HG02981 (cell line): ENCODE results near the gene MOXD1.

ENCODE experiments used
- ATAC-seq: cut with Tn5 transposase; IDR thresholded peaks from one replicate; pipeline ENCODE4 v1.9.1; 2021; ENCODE audit warnings: mild to moderate bottlenecking, moderate library complexity; ENCODE audit not compliant: unreplicated experiment

MOXD1 gene

DNA sequence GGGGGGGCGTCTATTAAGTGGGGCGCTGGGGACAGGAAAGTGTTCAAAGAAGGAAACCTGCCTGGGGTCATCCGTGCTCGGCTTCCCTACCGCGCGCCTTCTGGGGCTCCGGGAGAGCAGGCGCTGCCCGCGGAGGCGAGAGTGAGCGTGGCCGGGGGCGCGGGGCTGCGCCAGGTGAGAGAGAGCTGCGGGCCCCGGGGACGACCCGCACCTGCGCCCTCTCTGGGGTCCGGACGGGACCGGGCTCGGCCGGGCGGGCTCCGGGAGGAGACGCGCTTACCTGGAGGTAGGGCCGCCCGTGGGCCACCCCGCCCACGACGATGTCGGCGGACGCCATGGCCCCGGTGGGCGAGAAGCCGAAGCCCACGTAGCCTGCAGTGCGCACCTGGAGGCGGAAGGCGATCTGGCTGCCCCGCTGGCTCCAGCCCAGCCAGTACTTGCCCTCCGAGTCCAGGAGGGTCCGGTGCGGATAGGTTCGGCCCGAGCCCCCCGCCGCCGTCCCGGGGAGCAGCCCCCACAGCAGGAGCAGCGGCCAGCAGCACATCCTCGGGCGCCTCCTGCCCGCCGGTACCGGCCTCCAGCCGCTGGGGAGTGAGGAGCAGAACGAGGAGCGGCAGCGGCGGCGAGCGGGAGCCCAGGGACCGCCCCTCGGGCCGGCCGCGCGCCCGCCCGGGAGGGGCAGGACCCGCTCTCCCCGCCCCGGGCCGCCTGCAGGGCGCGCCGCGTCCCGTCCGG, at the start of gene MOXD1:
Gene MOXD1 (minus strand): TSS at position 593 of the 735 bp plus-strand sequence. CDS start 49 bp downstream, at position 544.
- peak; percentile 50 for ATAC-seq

DNA sequence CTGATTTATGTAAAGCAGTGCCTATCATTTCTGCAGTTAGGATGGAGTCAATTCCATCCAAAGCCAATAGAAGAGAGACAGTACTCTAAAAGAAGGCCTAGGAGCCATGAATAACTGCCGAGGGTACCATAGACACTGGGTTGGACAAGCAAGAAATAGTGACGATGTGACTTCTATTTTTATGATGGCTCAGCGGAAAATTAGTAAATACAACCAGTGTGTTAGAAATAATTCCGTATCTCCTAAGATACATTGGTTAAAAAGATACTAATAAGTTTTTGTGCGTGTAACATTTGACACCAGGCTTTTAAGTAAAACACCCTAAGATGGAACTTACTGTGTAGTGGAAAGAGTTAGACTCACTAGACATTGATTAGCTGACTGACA, 45.6 kb upstream of the MOXD1 start:
- no peak for ATAC-seq

DNA sequence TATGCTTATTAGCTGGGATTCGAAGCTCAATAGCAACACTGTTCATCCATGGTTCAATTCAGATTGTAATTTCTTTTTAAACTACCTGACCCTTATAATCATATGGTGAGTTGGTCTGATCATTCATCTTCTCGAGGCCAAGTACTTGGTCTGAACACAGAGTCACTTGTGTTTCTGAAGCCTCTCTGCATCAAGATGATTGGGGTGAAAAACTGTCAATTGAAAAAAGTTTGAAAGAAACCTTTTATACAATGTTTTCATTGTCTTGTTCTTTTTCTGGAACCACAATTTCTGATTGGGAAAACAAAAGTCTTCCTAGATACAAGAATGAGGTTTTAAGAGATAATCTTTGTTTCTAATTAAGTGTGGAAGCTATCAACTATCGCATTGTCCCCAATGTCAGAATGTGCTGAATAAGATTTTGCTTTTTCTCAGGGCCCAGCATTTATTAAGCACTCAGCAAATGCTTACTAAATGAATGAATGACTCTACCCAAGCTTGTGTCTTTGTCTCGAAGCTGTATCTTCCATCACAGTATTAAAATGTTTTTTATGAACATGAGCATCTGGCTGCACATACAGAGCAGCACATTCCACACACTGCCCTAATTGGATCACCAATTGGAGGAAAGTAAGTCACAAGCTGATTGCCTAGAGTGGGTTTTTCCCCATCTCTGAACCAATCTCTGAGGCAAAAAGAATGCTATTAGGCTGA, 45.0 kb upstream of the MOXD1 start:
- no peak for ATAC-seq

GRCh38 chr6:132445201-132445951, 44.1 kb upstream of the MOXD1 start:
- no peak for ATAC-seq

GRCh38 chr6:132443206-132443605, 41.9 kb upstream of the MOXD1 start:
- no peak for ATAC-seq

DNA sequence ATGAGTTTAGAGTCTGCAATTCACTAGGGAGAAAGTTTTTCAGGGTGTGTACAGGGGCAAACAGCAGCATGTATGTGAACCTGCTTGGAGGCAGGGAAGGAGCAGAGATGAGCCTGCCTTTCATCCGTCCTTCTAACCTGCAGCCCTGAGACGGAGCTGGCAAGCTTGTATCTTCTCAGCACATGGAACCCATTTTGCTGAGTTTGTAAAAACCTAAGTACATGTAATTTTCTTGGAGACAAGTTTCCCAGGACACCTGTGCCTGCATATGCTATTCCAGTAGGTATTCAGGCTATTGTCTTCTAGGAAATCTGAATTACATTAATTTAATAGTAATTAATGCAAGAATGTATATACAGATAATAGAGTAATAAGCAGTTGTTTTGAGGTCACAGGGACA, 28.8 kb upstream of the MOXD1 start:
- ATAC-seq = no peak

DNA sequence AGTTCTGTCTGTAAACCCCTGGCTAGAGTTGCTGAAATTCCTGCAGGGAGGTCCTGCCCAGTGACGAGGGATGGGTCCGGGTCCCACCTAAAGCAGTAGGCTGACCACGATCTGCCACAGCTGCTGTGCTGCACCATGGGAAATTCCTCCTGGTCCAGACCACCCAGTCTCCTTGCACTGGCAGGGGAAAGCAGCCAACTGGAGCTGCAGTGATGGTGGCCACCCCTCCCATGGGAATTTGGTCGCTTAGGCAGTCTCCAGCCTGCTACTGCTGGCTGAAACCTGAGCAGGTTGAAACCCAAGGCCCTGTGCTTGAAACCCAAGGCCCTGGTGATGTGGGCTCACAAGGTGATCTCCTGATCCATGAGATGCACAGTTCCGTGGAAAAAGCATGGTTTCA, 23.9 kb upstream of the MOXD1 start:
- ATAC-seq = no peak

DNA sequence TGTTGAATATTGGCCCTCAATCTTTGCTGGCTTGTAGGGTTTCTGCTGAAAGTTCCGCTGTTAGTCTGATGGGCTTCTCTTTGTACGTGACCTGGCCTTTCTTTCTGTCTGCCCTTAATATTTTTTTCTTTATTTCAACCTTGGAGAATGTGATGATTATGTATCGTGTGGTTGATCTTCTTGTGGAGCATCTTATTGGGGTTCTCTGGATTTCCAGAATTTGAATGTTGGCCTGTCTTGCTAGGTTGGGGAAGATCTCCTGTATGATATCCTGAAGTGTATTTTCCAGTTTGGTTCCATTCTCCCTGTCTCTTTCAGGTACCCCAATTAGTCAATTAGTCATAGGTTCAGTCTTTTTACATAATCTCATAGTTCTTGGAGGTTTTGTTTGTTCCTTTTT, 22.6 kb upstream of the MOXD1 start:
- no peak for ATAC-seq

DNA sequence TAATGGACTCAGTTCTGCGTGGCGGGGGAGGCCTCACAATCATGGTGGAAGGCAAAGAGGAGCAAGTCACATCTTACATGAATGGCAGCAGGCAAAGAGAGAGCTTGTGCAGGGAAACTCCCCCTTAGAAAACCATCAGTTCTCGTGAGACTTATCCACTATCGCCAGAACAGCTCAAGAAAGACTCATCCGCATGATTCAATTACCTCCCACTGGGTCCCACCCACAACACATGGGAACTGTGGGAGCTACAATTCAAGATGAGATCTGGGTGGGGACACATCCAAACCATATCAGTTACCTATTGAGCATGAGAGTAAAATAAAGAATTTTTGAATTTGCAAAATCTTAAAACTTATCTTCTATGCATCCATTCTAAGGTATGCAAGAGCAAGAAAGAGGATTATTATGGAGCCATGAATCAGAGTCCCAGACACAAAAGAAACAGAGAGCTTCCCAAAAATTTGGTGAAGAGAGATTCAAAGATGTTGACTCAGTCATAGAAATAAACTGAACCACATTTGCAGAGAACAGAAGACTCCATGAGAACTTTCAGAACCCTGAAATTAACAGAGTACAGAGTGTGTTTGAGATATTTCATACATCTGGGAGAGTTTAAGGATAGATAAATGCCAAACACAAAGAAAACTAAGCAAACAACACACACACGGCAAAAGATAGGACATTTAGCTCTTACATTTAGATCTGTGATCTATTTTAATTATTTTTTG, 17.1 kb upstream of the MOXD1 start:
- ATAC-seq = no peak

DNA sequence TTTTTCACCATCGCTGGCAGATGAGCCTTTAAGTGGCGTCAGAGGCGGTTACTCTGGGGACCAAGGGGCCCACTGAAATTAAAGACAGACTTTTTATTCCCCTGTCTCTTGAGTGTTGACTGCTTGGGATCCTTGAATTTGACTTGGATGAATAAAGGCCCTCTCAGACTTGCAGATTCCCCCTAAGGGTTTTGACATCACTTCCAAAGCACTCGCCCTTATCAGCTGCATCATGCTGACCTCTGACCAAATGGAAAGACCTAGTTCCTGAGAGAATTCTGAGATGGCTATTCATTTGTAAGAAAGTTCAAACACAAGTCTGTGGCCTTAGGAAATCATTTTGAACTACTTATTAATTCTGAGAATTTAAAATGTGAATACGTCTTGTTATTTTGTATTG, 13.5 kb upstream of the MOXD1 start:
- no peak for ATAC-seq

DNA sequence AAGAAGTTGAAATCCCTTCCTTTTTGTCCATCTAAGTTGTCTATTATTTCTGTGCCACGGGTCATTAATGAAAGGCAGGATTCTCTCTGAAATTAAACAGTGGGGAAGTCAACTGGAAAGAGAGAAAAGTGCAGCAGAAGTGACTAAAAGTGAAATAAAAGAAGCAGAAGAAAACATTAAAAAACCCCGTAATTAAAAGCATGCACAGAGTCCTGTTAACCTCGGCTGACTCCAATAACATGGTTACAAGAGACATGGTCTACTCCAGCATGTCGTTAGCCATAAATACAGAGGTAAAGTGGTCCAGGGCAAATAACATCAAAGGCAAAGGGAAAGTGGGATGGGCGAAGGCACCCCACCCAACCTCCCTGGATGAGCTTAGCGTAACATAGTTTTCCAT, 13.0 kb upstream of the MOXD1 start:
- no peak for ATAC-seq

DNA sequence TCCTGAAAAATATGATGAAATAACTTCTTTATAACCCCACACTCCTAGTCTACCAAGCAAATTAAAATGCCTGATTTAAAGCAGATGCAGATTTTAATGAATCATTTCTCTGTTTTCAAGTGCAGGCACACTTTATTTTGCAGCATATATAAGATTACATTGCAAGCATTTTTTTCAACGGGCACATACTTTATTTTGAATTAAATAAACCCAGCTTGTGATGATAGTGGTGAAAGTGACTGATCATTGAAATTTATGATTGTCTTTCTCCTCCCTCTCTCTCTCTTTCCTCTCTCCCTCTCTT, 12.2 kb upstream of the MOXD1 start:
- no peak for ATAC-seq

DNA sequence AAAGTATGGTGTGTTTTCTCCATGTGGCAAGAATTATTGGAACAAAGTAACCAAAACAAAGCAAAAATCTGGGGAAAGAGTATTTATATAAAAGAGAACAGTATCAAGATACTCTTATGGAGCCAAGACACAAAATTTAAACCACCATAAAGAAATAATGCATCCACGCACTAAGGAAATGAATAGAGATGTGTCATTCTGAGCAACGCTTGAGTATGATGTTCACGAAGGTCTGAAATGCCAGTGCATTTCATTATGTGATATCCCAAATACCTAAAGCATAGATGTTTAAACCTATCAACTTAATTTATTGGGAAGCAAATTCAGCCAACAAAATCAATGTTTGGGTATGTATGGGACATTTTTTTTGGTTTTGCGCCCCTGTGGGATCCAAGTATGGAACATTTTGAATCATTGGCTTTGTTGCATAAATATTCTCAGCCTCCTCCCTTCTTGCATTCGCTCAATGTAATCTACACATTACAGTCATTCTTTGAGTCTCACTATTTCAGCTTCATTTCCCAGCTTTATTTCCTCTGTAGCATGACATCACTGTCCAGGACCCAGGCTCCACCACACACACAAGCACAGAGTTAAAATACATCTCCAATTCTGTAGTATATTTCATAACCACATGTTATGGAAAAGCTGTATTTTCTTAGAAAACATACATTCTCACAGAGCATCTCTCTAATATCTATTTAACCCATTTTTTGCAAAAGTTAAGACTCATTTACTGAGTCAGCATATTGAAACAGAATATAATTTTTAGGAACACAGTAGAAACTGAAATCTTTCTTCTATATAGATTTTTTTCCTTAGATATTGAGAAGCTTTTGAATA, 11.6 kb upstream of the MOXD1 start:
- no peak for ATAC-seq

- no peak for ATAC-seq
These were observed 10.0 kb upstream of the MOXD1 start for GRCh38 chr6:132411296-132411695.

DNA sequence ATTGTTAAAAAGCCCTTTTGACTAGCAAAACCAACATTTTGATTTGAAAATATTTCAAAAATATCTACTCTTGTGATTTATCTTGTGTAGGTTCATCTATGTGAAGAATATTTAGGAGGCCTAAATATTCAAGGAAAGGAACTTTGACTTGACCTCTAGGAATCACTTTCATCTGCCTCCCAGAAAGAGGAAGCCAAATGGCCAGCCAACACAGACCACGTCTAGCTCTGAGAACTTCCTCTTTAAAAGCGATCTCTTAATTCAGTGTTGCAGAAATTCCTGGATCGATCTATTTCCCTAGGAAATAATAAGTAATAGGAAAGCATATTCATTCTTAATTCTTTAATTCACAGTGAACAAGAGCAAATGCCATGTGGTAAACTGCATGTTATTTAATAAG, 9.6 kb upstream of the MOXD1 start:
- no peak for ATAC-seq

- ATAC-seq = peak; percentile 54
These were observed 4.1 kb upstream of the MOXD1 start for GRCh38 chr6:132405143-132405915.

- ATAC-seq = no peak
These were observed 3.5 kb upstream of the MOXD1 start for GRCh38 chr6:132404736-132405135.

DNA sequence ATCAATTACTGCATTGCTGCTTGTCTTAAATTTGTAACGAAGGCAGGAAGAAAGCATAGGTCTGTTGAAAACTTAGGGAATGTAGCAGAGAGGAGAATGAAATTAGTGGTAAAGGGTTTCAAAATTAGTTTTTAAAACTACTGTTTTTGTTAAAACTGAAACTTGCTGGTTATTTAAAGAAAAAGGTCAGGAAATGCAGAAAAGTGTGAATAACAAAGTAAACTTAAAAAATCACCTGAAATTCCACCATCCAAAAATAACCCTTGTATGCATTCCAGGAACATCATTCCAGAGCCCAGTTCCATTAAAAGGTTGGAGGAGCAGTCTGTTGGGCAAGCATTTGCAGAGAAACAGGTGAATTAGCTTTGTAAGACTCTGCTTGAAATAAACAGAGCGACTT, 3.1 kb upstream of the MOXD1 start:
- no peak for ATAC-seq

GRCh38 chr6:132401618-132402285, 477 bp upstream of the MOXD1 start:
- no peak for ATAC-seq
